ENCODE data around the gene FGF9.

DNA sequence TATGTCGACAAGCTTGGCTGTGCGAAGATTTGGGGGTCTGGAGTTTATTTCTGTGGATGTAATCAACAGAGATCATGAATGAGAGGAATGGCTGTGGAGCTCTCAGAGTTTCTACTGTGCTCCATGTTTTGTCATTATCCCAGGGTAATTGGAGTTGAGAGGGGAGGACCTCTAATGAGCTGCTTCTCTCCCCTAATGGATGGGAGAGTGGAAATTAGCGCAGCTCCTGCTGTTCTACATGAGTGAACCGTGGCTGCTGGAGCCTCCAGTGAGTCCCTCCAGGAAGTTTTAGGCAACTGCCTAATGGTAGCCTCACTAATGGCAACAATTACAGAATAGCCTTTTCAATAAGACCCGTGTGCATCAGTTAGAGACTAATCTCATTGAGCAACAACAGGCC, 31.3 kb upstream of the FGF9 start:
- TF ChIP-seq, protein P1, sequence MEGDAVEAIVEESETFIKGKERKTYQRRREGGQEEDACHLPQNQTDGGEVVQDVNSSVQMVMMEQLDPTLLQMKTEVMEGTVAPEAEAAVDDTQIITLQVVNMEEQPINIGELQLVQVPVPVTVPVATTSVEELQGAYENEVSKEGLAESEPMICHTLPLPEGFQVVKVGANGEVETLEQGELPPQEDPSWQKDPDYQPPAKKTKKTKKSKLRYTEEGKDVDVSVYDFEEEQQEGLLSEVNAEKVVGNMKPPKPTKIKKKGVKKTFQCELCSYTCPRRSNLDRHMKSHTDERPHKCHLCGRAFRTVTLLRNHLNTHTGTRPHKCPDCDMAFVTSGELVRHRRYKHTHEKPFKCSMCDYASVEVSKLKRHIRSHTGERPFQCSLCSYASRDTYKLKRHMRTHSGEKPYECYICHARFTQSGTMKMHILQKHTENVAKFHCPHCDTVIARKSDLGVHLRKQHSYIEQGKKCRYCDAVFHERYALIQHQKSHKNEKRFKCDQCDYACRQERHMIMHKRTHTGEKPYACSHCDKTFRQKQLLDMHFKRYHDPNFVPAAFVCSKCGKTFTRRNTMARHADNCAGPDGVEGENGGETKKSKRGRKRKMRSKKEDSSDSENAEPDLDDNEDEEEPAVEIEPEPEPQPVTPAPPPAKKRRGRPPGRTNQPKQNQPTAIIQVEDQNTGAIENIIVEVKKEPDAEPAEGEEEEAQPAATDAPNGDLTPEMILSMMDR (conservative IDR thresholded peaks at IDR 0.05; ENCODE audit: low read depth, low read length): no peak
- TF ChIP-seq EZH2 (IDR thresholded peaks at IDR 0.05; ENCODE audit: borderline replicate concordance, low read depth, low read length, poor library complexity, severe bottlenecking): no peak
